ENCODE measurements around the gene PAX5. TPM values are rescaled to one million over a fixed set of nuclear protein-coding genes. Genes with fewer than 3 reads are reported as not detected.

PAX5 gene
- polyA plus RNA-seq, 3 donors = 0.03 to 0.15 TPM; not detected in 1

DNA sequence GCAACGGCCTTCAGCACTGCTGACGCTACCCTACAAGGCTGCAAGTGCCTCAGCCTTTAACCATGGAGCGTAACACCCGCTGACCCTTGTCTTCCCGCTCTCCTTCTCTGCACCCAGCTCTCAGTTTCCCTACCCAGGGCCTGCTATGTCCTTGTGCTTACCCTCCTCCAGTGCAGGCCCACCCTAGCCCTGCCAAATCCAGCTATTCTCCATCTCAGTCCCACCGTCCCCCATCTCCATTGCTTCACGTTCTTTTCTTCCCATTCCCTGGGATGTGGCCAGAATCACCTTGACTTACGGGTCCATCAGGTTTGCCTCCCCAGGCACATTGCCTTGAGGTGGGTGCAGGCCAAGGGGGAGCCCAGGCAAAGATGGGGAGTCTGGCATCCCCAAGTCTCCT lies 91.2 kb downstream of the PAX5 start:
- H2AFZ ChIP-seq (ENCODE audit: insufficient read depth, low read depth, low read length, poor library complexity, severe bottlenecking) = no peak overlapping the region
- Mint-ChIP-seq H3K36me3 (no peaks in the 10 kb centered on the region), H3K4me1 (no peaks in the 10 kb centered on the region), H3K27me3 (ENCODE audit: low read depth in 3 of 3) (peaks cover 12 to 15% (median 13%) of the 10 kb centered on the region in 3 donors), H3K27ac (no peak overlapping the region), H3K4me3 (no peak overlapping the region), H3K9me3 (peaks cover 0 to 3% (median 0%) of the 10 kb centered on the region in 7 donors)
- H4K20me1 ChIP-seq (ENCODE audit: insufficient read depth, low read length) = no peaks in the 10 kb centered on the region
- no peak overlapping the region for H3K27ac ChIP-seq (ENCODE audit: low read depth in 1 of 2, low read length in 2 of 2)
- no peak overlapping the region for H3K4me3 ChIP-seq (replicated peaks in 1 of 3; ENCODE audit: low read depth in 2 of 3, low read length in 3 of 3)
- no peaks in the 10 kb centered on the region for H3K36me3 ChIP-seq (replicated peaks in 1 of 2; ENCODE audit: control insufficient read depth in 1 of 2, insufficient read depth in 2 of 2, low read length in 2 of 2)
- H3K79me2 ChIP-seq (ENCODE audit: insufficient read depth, low read length) = no peaks in the 10 kb centered on the region
- H3K27me3 ChIP-seq (ENCODE audit: control insufficient read depth in 2 of 2, insufficient read depth in 2 of 2, low read length in 2 of 2) = peaks cover 0 to 2% of the 10 kb centered on the region in 2 donors
- intact Hi-C loops (cut with micrococcal nuclease) = no loop called here
- TF ChIP-seq, protein P1, sequence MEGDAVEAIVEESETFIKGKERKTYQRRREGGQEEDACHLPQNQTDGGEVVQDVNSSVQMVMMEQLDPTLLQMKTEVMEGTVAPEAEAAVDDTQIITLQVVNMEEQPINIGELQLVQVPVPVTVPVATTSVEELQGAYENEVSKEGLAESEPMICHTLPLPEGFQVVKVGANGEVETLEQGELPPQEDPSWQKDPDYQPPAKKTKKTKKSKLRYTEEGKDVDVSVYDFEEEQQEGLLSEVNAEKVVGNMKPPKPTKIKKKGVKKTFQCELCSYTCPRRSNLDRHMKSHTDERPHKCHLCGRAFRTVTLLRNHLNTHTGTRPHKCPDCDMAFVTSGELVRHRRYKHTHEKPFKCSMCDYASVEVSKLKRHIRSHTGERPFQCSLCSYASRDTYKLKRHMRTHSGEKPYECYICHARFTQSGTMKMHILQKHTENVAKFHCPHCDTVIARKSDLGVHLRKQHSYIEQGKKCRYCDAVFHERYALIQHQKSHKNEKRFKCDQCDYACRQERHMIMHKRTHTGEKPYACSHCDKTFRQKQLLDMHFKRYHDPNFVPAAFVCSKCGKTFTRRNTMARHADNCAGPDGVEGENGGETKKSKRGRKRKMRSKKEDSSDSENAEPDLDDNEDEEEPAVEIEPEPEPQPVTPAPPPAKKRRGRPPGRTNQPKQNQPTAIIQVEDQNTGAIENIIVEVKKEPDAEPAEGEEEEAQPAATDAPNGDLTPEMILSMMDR (IDR thresholded peaks at IDR 0.05) = no peak
- no peaks in the 10 kb centered on the region for H3K4me1 ChIP-seq (ENCODE audit: control insufficient read depth in 1 of 2, insufficient read depth in 2 of 2, low read length in 2 of 2)
- H3K9ac ChIP-seq (ENCODE audit: insufficient read depth, low read length, poor library complexity, severe bottlenecking) = no peak overlapping the region
- 96% methylated on average over 7 of the region's 8 CpGs for WGBS (ENCODE audit: insufficient coverage)
- DNase-seq = no peak
- no peaks in the 10 kb centered on the region for H3K9me3 ChIP-seq (replicated peaks in 1 of 2; ENCODE audit: control insufficient read depth in 1 of 2, insufficient read depth in 1 of 2, low read length in 2 of 2)
- H3K4me2 ChIP-seq (replicated peaks; ENCODE audit: extremely low read depth, low read length, poor library complexity, severe bottlenecking) = no peak overlapping the region

GRCh38 chr9:36941441-36941840 lies 92.6 kb downstream of the PAX5 start:
- intact Hi-C loops (cut with micrococcal nuclease) = no loop called here
- WGBS (ENCODE audit: insufficient coverage) = 90% methylated on average over 2 of the region's 6 CpGs
- no peaks in the 10 kb centered on the region for H3K4me1 Mint-ChIP-seq
- no peaks in the 10 kb centered on the region for H3K79me2 ChIP-seq (ENCODE audit: insufficient read depth, low read length)
- H3K27me3 ChIP-seq (ENCODE audit: control insufficient read depth in 2 of 2, insufficient read depth in 2 of 2, low read length in 2 of 2) = peaks cover 0 to 4% of the 10 kb centered on the region in 2 donors
- H3K4me2 ChIP-seq (replicated peaks; ENCODE audit: extremely low read depth, low read length, poor library complexity, severe bottlenecking) = no peak overlapping the region
- no peak overlapping the region for H3K9ac ChIP-seq (ENCODE audit: insufficient read depth, low read length, poor library complexity, severe bottlenecking)
- no peaks in the 10 kb centered on the region for H3K9me3 ChIP-seq (replicated peaks in 1 of 2; ENCODE audit: control insufficient read depth in 1 of 2, insufficient read depth in 1 of 2, low read length in 2 of 2)
- no peak overlapping the region for H3K4me3 Mint-ChIP-seq
- H3K27ac Mint-ChIP-seq = no peak overlapping the region
- DNase-seq = no peak
- H3K4me1 ChIP-seq (ENCODE audit: control insufficient read depth in 1 of 2, insufficient read depth in 2 of 2, low read length in 2 of 2) = no peaks in the 10 kb centered on the region
- TF ChIP-seq, protein P1 (IDR thresholded peaks at IDR 0.05) = no peak
- peaks cover 0 to 3% (median 0%) of the 10 kb centered on the region in 7 donors for H3K9me3 Mint-ChIP-seq
- H4K20me1 ChIP-seq (ENCODE audit: insufficient read depth, low read length) = no peaks in the 10 kb centered on the region
- no peak overlapping the region for H3K4me3 ChIP-seq (replicated peaks in 1 of 3; ENCODE audit: low read depth in 2 of 3, low read length in 3 of 3)
- H3K27ac ChIP-seq (ENCODE audit: low read depth in 1 of 2, low read length in 2 of 2) = no peak overlapping the region
- H3K36me3 Mint-ChIP-seq = no peaks in the 10 kb centered on the region
- H3K36me3 ChIP-seq (replicated peaks in 1 of 2; ENCODE audit: control insufficient read depth in 1 of 2, insufficient read depth in 2 of 2, low read length in 2 of 2) = no peaks in the 10 kb centered on the region
- H2AFZ ChIP-seq (ENCODE audit: insufficient read depth, low read depth, low read length, poor library complexity, severe bottlenecking) = no peak overlapping the region
- peaks cover 10 to 13% (median 13%) of the 10 kb centered on the region in 3 donors for H3K27me3 Mint-ChIP-seq (ENCODE audit: low read depth in 3 of 3)
